ENCODE data around the gene PHLDB1. TPM values are rescaled to one million over a fixed set of nuclear protein-coding genes. Genes with fewer than 3 reads are reported as not detected.
A peak's percentile ranks its signal among the peaks of the same experiment; 100 is the strongest.

PHLDB1 gene
- total RNA-seq, 4 donors from 2014 or later, result 16.5 to 35.7 (median 22.7) TPM

GRCh38 chr11:118703563-118704106 lies 96.2 kb downstream of the PHLDB1 start:
- peak; percentile 28 to 39 for DNase-seq

GRCh38 chr11:118705111-118705741 lies 97.8 kb downstream of the PHLDB1 start:
- intact Hi-C loops (cut with DNase I; ENCODE audit: low total_unique reads) (no loop called here), in situ Hi-C loops (cut with MboI; ENCODE audit: low sequenced_read_pairs in 4 of 4) (no loop called here)
- H3K4me1 ChIP-seq, result no peaks in the 10 kb centered on the region
- H3K36me3 ChIP-seq, result no peaks in the 10 kb centered on the region
- H3K27me3 ChIP-seq, result no peaks in the 10 kb centered on the region
- no peak for TF ChIP-seq CTCF (IDR thresholded peaks at IDR 0.05 in 4 of 5, conservative IDR thresholded peaks at IDR 0.05 in 1 of 5)
- TF ChIP-seq POLR2A (IDR thresholded peaks at IDR 0.05), result peak in 1 of 2 donors; percentile 9
- H3K4me3 ChIP-seq, result no peak overlapping the region
- DNase-seq, result peak in 1 of 2 donors; percentile 14
- H3K9me3 ChIP-seq, result no peaks in the 10 kb centered on the region
- H3K27ac ChIP-seq, result no peak overlapping the region
- ATAC-seq, result no peak

More at GRCh38 chr11:118703563-118704106, 96.2 kb downstream of the PHLDB1 start:
- Histone ChIP-seq H3K9me3 (no peaks in the 10 kb centered on the region), H3K27ac (no peak overlapping the region), H3K36me3 (no peaks in the 10 kb centered on the region), H3K4me3 (no peak overlapping the region), H3K4me1 (no peaks in the 10 kb centered on the region), H3K27me3 (no peaks in the 10 kb centered on the region)
- no peak for ATAC-seq
- TF ChIP-seq CTCF (IDR thresholded peaks at IDR 0.05 in 4 of 5, conservative IDR thresholded peaks at IDR 0.05 in 1 of 5) (no peak), POLR2A (IDR thresholded peaks at IDR 0.05) (no peak)
- in situ Hi-C loops (cut with MboI; ENCODE audit: low sequenced_read_pairs in 4 of 4), result no loop called here
- intact Hi-C loops (cut with DNase I; ENCODE audit: low total_unique reads), result no loop called here

- in situ Hi-C loops (cut with MboI; ENCODE audit: low sequenced_read_pairs in 4 of 4) (no loop called here), intact Hi-C loops (cut with DNase I; ENCODE audit: low total_unique reads) (no loop called here)
- ATAC-seq, result no peak
Measured at GRCh38 chr11:118705791-118706545, 98.6 kb downstream of the PHLDB1 start.

GRCh38 chr11:118706546-118706825 lies 99.1 kb downstream of the PHLDB1 start:
- no peak for ATAC-seq
- intact Hi-C loops (cut with DNase I; ENCODE audit: low total_unique reads), result no loop called here
- Histone ChIP-seq H3K9me3 (no peaks in the 10 kb centered on the region), H3K27ac (no peak overlapping the region), H3K4me3 (no peak overlapping the region), H3K27me3 (no peaks in the 10 kb centered on the region), H3K4me1 (no peaks in the 10 kb centered on the region), H3K36me3 (no peaks in the 10 kb centered on the region)
- in situ Hi-C loops (cut with MboI; ENCODE audit: low sequenced_read_pairs in 4 of 4), result no loop called here
- DNase-seq, result no peak
- TF ChIP-seq CTCF (IDR thresholded peaks at IDR 0.05 in 4 of 5, conservative IDR thresholded peaks at IDR 0.05 in 1 of 5) (no peak), POLR2A (IDR thresholded peaks at IDR 0.05) (no peak)

More at GRCh38 chr11:118705791-118706545, 98.6 kb downstream of the PHLDB1 start:
- Histone ChIP-seq H3K9me3 (no peaks in the 10 kb centered on the region), H3K36me3 (no peaks in the 10 kb centered on the region), H3K27ac (no peak overlapping the region), H3K4me3 (no peak overlapping the region), H3K4me1 (no peaks in the 10 kb centered on the region), H3K27me3 (no peaks in the 10 kb centered on the region)
- TF ChIP-seq POLR2A (IDR thresholded peaks at IDR 0.05) (no peak), CTCF (IDR thresholded peaks at IDR 0.05 in 4 of 5, conservative IDR thresholded peaks at IDR 0.05 in 1 of 5) (no peak)
- DNase-seq, result no peak

Small RNA genes within 50 kb of the gene (microRNA-seq; reads per million reads assigned to microRNA genes)
- gene MIR6716 (ENCODE audit: borderline replicate concordance in 2 of 2), result 0 reads per million in 2 donors

Other genes starting within 250 kb of the PHLDB1 start
- 10 to 100 TPM; 36.6 to 73.9 (median 41.7) TPM for gene UBE4A, start 248.0 kb upstream of the PHLDB1 start, total RNA-seq
- 10 to 100 TPM; 46.9 to 90.6 (median 55.4) TPM for gene ATP5MG, start 206.0 kb upstream of the PHLDB1 start, total RNA-seq
- 10 to 100 TPM; 24.3 to 55.6 (median 27.9) TPM for gene KMT2A, start 171.1 kb upstream of the PHLDB1 start, total RNA-seq
- gene TTC36, start 80.1 kb upstream of the PHLDB1 start, total RNA-seq, result 1 to 10 TPM in 1 of 4 donors, under 1 TPM in 1, not detected in 2; 0.55 to 3.8 TPM
- 10 to 100 TPM in 2 of 4 donors, 1 to 10 TPM in 2; 2.5 to 36.6 (median 10.7) TPM for gene TMEM25, start 76.4 kb upstream of the PHLDB1 start, total RNA-seq
- 10 to 100 TPM; 14.1 to 25.1 (median 15.4) TPM for gene IFT46, start 41.7 kb upstream of the PHLDB1 start, total RNA-seq
- gene ARCN1, start 35.2 kb upstream of the PHLDB1 start, total RNA-seq, result 10 to 100 TPM; 48.7 to 78.7 (median 65.4) TPM
- not detected for gene TREH, start 72.0 kb downstream of the PHLDB1 start, total RNA-seq
- gene DDX6, start 183.5 kb downstream of the PHLDB1 start, total RNA-seq, result 100 to 1,000 TPM in 2 of 4 donors, 10 to 100 TPM in 2; 73.4 to 125 (median 98.2) TPM